IPS DF 4.7 (cell line): ENCODE measurements around the gene CENPB.
A peak's percentile ranks its signal among the peaks of the same experiment; 100 is the strongest.

ENCODE experiments used
- DNase-seq: peaks from one replicate; pipeline ENCODE4 v3.0.0-alpha.2; 2013; ENCODE audit warnings: low spot score; ENCODE audit errors: extremely low read depth

CENPB gene

GRCh38 chr20:3767427-3768341, 18.9 kb downstream of the CENPB start, which contains the start of gene ADISSP:
Gene ADISSP, minus strand, starts transcription at chr20:3767753. Its CDS starts 7,653 bp downstream, at chr20:3760100.
- peak; percentile 86 for DNase-seq

- DNase-seq: no peak
These were observed 19.5 kb downstream of the CENPB start for GRCh38 chr20:3767110-3767426.

GRCh38 chr20:3766422-3767109, 20.0 kb downstream of the CENPB start:
- no peak for DNase-seq

- DNase-seq: no peak
These were observed 21.2 kb downstream of the CENPB start for GRCh38 chr20:3765171-3765882.

GRCh38 chr20:3764659-3765058, 21.9 kb downstream of the CENPB start:
- DNase-seq: no peak

GRCh38 chr20:3763671-3764601, 22.6 kb downstream of the CENPB start:
- DNase-seq: no peak

- DNase-seq: no peak
These were observed 25.7 kb downstream of the CENPB start for GRCh38 chr20:3760655-3761348.

GRCh38 chr20:3759884-3760283, 26.7 kb downstream of the CENPB start:
- no peak for DNase-seq

GRCh38 chr20:3759316-3759823, 27.2 kb downstream of the CENPB start:
- DNase-seq: no peak

GRCh38 chr20:3758566-3758965, 28.0 kb downstream of the CENPB start:
- DNase-seq: no peak

- no peak for DNase-seq
These were observed 29.3 kb downstream of the CENPB start for GRCh38 chr20:3757268-3757667.

- no peak for DNase-seq
These were observed 30.6 kb downstream of the CENPB start for GRCh38 chr20:3755814-3756480.

- DNase-seq: no peak
These were observed 31.3 kb downstream of the CENPB start for GRCh38 chr20:3755269-3755668.

- no peak for DNase-seq
These were observed 32.3 kb downstream of the CENPB start for GRCh38 chr20:3754276-3754630.

- DNase-seq: no peak
These were observed 32.9 kb downstream of the CENPB start for GRCh38 chr20:3753501-3754275.

GRCh38 chr20:3753098-3753497, 33.4 kb downstream of the CENPB start:
- DNase-seq: peak; percentile 66

- no peak for DNase-seq
These were observed 34.2 kb downstream of the CENPB start for GRCh38 chr20:3752386-3752759.

- no peak for DNase-seq
These were observed 34.7 kb downstream of the CENPB start for GRCh38 chr20:3751675-3752385.
